Cardiac muscle cell (in vitro differentiated cells and primary cell): ENCODE results near the gene STK10. TPM values are rescaled to one million over a fixed set of nuclear protein-coding genes. Genes with fewer than 3 reads are reported as not detected.

Experiments used
- DNase-seq, 2 donors: peaks; one replicate each; pipeline versions ENCODE4 v3.0.0 to v3.0.0-alpha.2; 2010 to 2017; ENCODE audit warnings: low read depth in 1 of 2, low spot score in 1 of 2
- H3K27ac ChIP-seq: fragments of 200-600 bp; sonication (generic); 2 replicates; pipeline ENCODE4 v1.5.1; 2016
- H3K27me3 ChIP-seq: fragments of 200-600 bp; sonication (generic); 2 replicates; pipeline ENCODE4 v1.6.0; 2016; ENCODE audit warnings: control low read depth
- H3K36me3 ChIP-seq: fragments of 200-600 bp; sonication (generic); 2 replicates; pipeline ENCODE4 v1.5.1; 2016; ENCODE audit warnings: control low read depth
- H3K4me1 ChIP-seq: fragments of 200-600 bp; sonication (generic); 2 replicates; pipeline ENCODE4 v1.8.1; 2017; ENCODE audit warnings: low read depth, mild to moderate bottlenecking, mixed run types
- H3K4me3 ChIP-seq: fragments of 200-600 bp; sonication (generic); 2 replicates; pipeline ENCODE4 v1.5.1; 2016; ENCODE audit warnings: mild to moderate bottlenecking
- H3K9me3 ChIP-seq: fragments of 200-600 bp; sonication (generic); 2 replicates; pipeline ENCODE4 v1.5.1; 2017; ENCODE audit warnings: low read depth, mild to moderate bottlenecking, control low read depth
- polyA plus RNA-seq: library from polyadenylated mRNA; unstranded; fragments of >200 nt; fragmentation: Nextera tagmentation; extraction: Ambion mirVana; gene quantifications from 2 replicates; pipeline ENCODE4 v1.2.1, GENCODE V29; 2016
- total RNA-seq: library from RNA; depleted of rRNA; stranded (reverse); fragments of >200 nt; gene quantifications from 2 replicates; pipeline ENCODE4 v1.2.3, GENCODE V29; 2016
- TF ChIP-seq, protein P1 (sequence below): IDR thresholded peaks from 2 replicates; pipeline ENCODE4 v1.5.1; 2012; ENCODE audit warnings: low read depth, mild to moderate bottlenecking, low read length

Gene STK10
- total and polyA plus RNA-seq, 2 experiments from 2014 or later = 10.8 to 16.4 TPM

DNA sequence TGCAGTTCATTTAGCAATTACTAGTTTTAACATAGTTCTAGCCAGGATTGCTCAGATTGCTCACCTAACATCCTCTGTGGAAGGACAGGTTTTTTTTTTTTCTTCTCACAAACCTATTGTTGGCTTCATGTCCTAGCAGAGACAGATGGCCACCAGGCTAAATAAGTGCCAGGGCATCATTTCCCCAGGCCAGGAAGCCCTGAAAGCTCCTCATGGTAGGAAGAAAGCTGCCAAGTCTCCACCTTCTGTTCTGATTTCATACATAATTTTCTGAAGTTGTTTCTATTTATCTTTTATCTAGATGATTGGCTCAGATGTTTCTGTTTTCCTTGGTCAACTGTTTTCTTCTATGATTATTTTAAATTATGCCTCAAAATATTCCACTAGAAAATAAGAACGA, 37.0 kb upstream of the STK10 start:
- TF ChIP-seq, protein P1, sequence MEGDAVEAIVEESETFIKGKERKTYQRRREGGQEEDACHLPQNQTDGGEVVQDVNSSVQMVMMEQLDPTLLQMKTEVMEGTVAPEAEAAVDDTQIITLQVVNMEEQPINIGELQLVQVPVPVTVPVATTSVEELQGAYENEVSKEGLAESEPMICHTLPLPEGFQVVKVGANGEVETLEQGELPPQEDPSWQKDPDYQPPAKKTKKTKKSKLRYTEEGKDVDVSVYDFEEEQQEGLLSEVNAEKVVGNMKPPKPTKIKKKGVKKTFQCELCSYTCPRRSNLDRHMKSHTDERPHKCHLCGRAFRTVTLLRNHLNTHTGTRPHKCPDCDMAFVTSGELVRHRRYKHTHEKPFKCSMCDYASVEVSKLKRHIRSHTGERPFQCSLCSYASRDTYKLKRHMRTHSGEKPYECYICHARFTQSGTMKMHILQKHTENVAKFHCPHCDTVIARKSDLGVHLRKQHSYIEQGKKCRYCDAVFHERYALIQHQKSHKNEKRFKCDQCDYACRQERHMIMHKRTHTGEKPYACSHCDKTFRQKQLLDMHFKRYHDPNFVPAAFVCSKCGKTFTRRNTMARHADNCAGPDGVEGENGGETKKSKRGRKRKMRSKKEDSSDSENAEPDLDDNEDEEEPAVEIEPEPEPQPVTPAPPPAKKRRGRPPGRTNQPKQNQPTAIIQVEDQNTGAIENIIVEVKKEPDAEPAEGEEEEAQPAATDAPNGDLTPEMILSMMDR = no peak
- no peak overlapping the region for H3K4me3 ChIP-seq
- peaks cover 11% of the 10 kb centered on the region for H3K36me3 ChIP-seq
- H3K27ac ChIP-seq = peak overlapping the region; percentile 5
- H3K4me1 ChIP-seq = no peaks in the 10 kb centered on the region
- no peaks in the 10 kb centered on the region for H3K9me3 ChIP-seq
- DNase-seq = no peak
- no peaks in the 10 kb centered on the region for H3K27me3 ChIP-seq

DNA sequence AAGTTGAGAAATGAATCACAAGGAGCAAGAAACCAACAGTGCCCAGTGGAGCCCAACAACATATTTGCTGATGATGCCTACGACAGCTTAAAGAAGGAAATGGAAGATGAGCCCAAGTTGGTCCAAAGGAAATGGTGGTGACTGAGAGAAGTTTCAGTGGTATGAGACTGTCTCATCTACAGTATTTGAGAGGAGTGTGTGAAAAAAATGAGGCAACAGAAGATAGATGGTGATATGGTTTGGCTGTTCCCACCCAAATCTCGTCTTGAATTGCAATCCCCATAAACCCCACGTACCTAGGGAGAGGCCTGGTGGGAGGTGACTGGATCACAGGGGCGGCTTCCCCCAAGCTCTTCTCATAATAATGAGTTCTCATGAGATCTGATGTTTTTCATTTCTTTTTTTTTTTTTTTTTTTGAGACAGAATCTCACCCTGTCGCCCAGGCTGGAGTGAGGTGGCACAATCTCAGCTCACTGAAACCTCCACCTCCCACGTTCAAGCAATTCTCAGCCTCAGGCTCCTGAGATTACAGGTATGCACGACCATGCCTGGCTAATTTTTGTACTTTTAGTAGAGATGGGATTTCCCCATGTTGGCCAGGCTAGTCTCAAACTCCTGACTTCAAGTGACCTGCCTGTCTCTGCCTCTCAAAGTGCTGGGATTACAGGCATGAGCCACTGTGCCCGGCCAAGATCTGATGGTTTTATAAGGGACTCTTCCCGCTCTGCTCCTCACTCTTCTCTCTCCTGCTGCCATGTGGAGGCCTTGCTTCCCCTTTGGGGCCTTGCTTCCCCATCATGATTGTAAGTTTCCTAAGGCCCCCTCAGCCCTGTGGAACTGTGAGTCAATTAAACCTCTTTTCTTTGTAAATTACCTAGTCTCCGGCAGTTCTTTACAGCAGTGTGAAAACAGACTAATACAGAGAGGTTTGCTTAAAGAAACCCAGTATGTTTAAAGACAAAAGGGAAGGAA, 36.2 kb upstream of the STK10 start:
- TF ChIP-seq, protein P1 = no peak
- no peaks in the 10 kb centered on the region for H3K9me3 ChIP-seq
- H3K27me3 ChIP-seq = no peaks in the 10 kb centered on the region
- H3K4me1 ChIP-seq = no peaks in the 10 kb centered on the region
- DNase-seq = no peak
- peak overlapping the region; percentile 51 for H3K27ac ChIP-seq
- H3K36me3 ChIP-seq = peaks cover 14% of the 10 kb centered on the region
- H3K4me3 ChIP-seq = no peak overlapping the region

DNA sequence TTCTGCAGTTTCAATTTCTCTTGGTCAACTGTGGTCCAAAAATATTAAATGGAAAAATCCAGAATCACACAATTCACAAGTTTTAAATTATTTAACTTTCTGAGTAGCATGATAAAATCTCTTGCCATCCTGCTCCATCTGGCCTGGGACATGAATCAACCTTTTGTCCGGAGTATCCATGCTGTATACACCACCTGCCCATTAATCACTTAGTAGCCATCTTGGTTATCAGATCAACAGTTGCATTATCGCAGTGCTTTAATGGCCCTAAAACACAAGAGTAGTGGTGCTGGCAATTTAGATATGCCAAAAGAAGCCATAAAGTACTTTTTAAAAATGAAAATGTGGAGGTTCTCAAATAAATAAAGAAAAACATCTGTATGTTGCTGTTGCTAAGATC, 31.3 kb upstream of the STK10 start:
- TF ChIP-seq, protein P1 = no peak
- H3K27me3 ChIP-seq = no peaks in the 10 kb centered on the region
- H3K9me3 ChIP-seq = no peaks in the 10 kb centered on the region
- no peak for DNase-seq
- peaks cover 13% of the 10 kb centered on the region for H3K36me3 ChIP-seq
- H3K4me1 ChIP-seq = no peaks in the 10 kb centered on the region
- no peak overlapping the region for H3K4me3 ChIP-seq
- no peak overlapping the region for H3K27ac ChIP-seq

DNA sequence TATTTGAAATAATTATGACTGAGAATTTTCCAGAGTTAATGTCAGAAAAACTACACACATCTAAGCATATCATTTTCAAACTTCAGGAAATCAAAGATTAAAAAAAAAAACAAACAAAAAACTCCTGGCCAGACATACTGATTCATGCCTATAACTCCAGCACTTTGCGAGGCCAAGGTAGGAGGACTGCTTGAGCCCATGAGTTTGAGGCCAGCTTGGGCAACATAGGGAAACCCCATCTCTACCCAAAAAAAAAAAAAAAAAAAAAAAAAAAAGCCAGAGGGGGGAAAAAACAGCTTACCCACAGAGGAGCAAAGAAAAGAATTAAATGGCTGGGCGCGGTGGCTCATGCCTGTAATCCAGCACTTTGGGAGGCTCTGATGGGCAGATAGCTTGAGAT, 28.3 kb upstream of the STK10 start:
- no peaks in the 10 kb centered on the region for H3K9me3 ChIP-seq
- no peak overlapping the region for H3K27ac ChIP-seq
- H3K4me3 ChIP-seq = no peak overlapping the region
- H3K4me1 ChIP-seq = no peaks in the 10 kb centered on the region
- peaks cover 16% of the 10 kb centered on the region for H3K36me3 ChIP-seq
- no peaks in the 10 kb centered on the region for H3K27me3 ChIP-seq
- TF ChIP-seq, protein P1 = no peak
- no peak for DNase-seq

DNA sequence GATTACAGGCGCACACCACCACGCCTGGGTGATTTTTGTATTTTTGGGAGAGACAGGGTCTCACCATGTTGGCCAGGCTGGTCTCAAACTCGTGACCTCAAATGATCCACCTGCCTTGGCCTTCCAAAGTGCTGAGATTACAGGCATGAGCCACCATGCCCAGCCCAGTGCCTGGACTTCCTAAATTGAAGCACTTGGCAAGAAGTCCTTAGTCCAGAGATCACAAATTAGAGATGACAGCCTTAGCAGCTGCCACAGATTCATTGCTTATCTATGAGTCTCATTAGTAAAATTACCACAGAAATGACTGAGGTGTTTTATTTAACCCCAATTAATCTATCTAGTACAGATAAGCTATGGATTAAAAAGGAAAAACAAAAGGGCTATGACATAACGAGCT, 25.1 kb upstream of the STK10 start:
- peaks cover 15% of the 10 kb centered on the region for H3K36me3 ChIP-seq
- H3K27ac ChIP-seq = no peak overlapping the region
- H3K9me3 ChIP-seq = no peaks in the 10 kb centered on the region
- no peak for DNase-seq
- no peaks in the 10 kb centered on the region for H3K27me3 ChIP-seq
- no peak overlapping the region for H3K4me3 ChIP-seq
- H3K4me1 ChIP-seq = no peaks in the 10 kb centered on the region
- TF ChIP-seq, protein P1 = no peak
